Measurements from ENCODE around the gene ZFPM1.
"Not testable (repeated sequence)": the region's sequence is repeated elsewhere in the genome, so short reads cannot be mapped to it uniquely, and the experiment has no call there.

Gene ZFPM1

GRCh38 chr16:88407042-88407420 lies 46.0 kb upstream of the ZFPM1 start:
- Mint-ChIP-seq H3K4me3 (peak overlapping the region in 1 of 3 experiments; percentile 45), H3K36me3 (ENCODE audit: low read depth) (no peaks in the 10 kb centered on the region), H3K27me3 (ENCODE audit: low read depth) (peaks cover 8% of the 10 kb centered on the region)

GRCh38 chr16:88407807-88408206 lies 45.3 kb upstream of the ZFPM1 start:
- Mint-ChIP-seq H3K9me3 (no peaks in the 10 kb centered on the region), H3K4me1 (peaks cover 48% of the 10 kb centered on the region), H3K27ac (peak overlapping the region in 2 of 3 experiments; percentile 72 to 95), H3K36me3 (ENCODE audit: low read depth) (no peaks in the 10 kb centered on the region), H3K4me3 (peak overlapping the region in 1 of 3 experiments; percentile 6), H3K27me3 (ENCODE audit: low read depth) (peaks cover 8% of the 10 kb centered on the region)
- no peak for TF ChIP-seq CTCF (IDR thresholded peaks at IDR 0.05; ENCODE audit: unreplicated experiment in 3 of 3)

More at GRCh38 chr16:88407042-88407420, 46.0 kb upstream of the ZFPM1 start:
- no peaks in the 10 kb centered on the region for H3K9me3 Mint-ChIP-seq
- peak overlapping the region in 2 of 3 experiments; percentile 85 to 88 for H3K27ac Mint-ChIP-seq
- no peak for TF ChIP-seq CTCF (IDR thresholded peaks at IDR 0.05; ENCODE audit: unreplicated experiment in 3 of 3)
- H3K4me1 Mint-ChIP-seq: peaks cover 51% of the 10 kb centered on the region

- Mint-ChIP-seq H3K4me1 (peaks cover 43% of the 10 kb centered on the region), H3K36me3 (ENCODE audit: low read depth) (no peaks in the 10 kb centered on the region), H3K27ac (peak overlapping the region; percentile 46 to 95 (median 72)), H3K27me3 (ENCODE audit: low read depth) (peaks cover 3% of the 10 kb centered on the region), H3K9me3 (no peaks in the 10 kb centered on the region), H3K4me3 (peak overlapping the region in 2 of 3 experiments; percentile 32 to 56)
- TF ChIP-seq CTCF (IDR thresholded peaks at IDR 0.05; ENCODE audit: unreplicated experiment in 3 of 3): no peak
These were observed 44.4 kb upstream of the ZFPM1 start for GRCh38 chr16:88408561-88409142.

GRCh38 chr16:88409296-88410065 lies 43.6 kb upstream of the ZFPM1 start:
- H3K36me3 Mint-ChIP-seq (ENCODE audit: low read depth): no peaks in the 10 kb centered on the region
- no peak overlapping the region for H3K4me3 Mint-ChIP-seq
- TF ChIP-seq CTCF (IDR thresholded peaks at IDR 0.05; ENCODE audit: unreplicated experiment in 3 of 3): no peak
- peaks cover 3% of the 10 kb centered on the region for H3K27me3 Mint-ChIP-seq (ENCODE audit: low read depth)
- H3K4me1 Mint-ChIP-seq: peaks cover 38% of the 10 kb centered on the region
- H3K27ac Mint-ChIP-seq: peak overlapping the region in 2 of 3 experiments; percentile 37 to 72
- H3K9me3 Mint-ChIP-seq: no peaks in the 10 kb centered on the region

GRCh38 chr16:88410297-88410968 lies 42.6 kb upstream of the ZFPM1 start:
- H3K4me1 Mint-ChIP-seq: peaks cover 31% of the 10 kb centered on the region
- not testable (repeated sequence) for H3K36me3 Mint-ChIP-seq (ENCODE audit: low read depth); H3K4me3 Mint-ChIP-seq; H3K27me3 Mint-ChIP-seq (ENCODE audit: low read depth); H3K9me3 Mint-ChIP-seq
- peak overlapping the region in 2 of 3 experiments; percentile 38 to 72 for H3K27ac Mint-ChIP-seq

- no peaks in the 10 kb centered on the region for H3K36me3 Mint-ChIP-seq (ENCODE audit: low read depth)
- TF ChIP-seq CTCF (IDR thresholded peaks at IDR 0.05; ENCODE audit: unreplicated experiment in 3 of 3): no peak
- peaks cover 19% of the 10 kb centered on the region for H3K4me1 Mint-ChIP-seq
- no peaks in the 10 kb centered on the region for H3K9me3 Mint-ChIP-seq
- H3K27ac Mint-ChIP-seq: peak overlapping the region in 1 of 3 experiments; percentile 76
- H3K27me3 Mint-ChIP-seq (ENCODE audit: low read depth): no peaks in the 10 kb centered on the region
- no peak overlapping the region for H3K4me3 Mint-ChIP-seq
These were observed 41.0 kb upstream of the ZFPM1 start for GRCh38 chr16:88411951-88412576.
